ENCODE data around the gene SNORC.

SNORC gene

GRCh38 chr2:232852676-232853075 lies 17.4 kb upstream of the SNORC start:
- in situ Hi-C loops (cut with MboI; ENCODE audit: low pct_unique_long_range_greater_than_20kb, low sequenced_read_pairs, unreplicated experiment): loop anchor here (25.0 kb wide), 2 partner anchors 185 to 410 kb away; partner anchors contain the start of genes ATG16L1 and NEU2
- DNase-seq (ENCODE audit: low spot score): no peak
- no peak for TF ChIP-seq CTCF (IDR thresholded peaks at IDR 0.05; ENCODE audit: extremely low read depth, insufficient read depth, missing control alignments)

GRCh38 chr2:232854082-232854481 lies 16.0 kb upstream of the SNORC start:
- no peak for TF ChIP-seq CTCF (IDR thresholded peaks at IDR 0.05; ENCODE audit: extremely low read depth, insufficient read depth, missing control alignments)
- no peak for DNase-seq (ENCODE audit: low spot score)
- in situ Hi-C loops (cut with MboI; ENCODE audit: low pct_unique_long_range_greater_than_20kb, low sequenced_read_pairs, unreplicated experiment): loop anchor here (25.0 kb wide), 2 partner anchors 183 to 408 kb away; partner anchors contain the start of genes ATG16L1 and NEU2

DNA sequence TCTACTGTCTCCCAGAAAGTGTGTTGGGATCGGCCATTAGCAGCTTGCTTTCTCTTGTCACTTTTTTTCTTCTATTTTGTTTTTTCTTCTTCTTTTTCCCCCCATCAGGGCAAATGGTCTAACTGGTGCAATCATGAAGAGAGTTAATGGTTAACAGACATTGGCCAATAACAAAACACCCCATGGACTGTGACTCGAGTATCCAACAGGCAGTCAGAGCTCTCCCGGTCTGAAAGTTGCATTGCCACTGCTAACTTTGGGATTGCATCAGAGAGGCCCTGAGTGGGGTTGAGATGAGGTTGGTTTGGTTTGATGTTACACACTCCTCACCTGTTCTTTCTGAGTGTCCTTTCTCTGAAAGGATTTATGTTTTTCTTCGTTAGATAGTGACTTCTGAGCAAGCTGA lies 12.9 kb upstream of the SNORC start:
- TF ChIP-seq CTCF (IDR thresholded peaks at IDR 0.05; ENCODE audit: extremely low read depth, insufficient read depth, missing control alignments): no peak
- DNase-seq (ENCODE audit: low spot score): no peak
- in situ Hi-C loops (cut with MboI; ENCODE audit: low pct_unique_long_range_greater_than_20kb, low sequenced_read_pairs, unreplicated experiment): loop anchor here (25.0 kb wide), 2 partner anchors 180 to 405 kb away; partner anchors contain the start of genes ATG16L1 and NEU2

DNA sequence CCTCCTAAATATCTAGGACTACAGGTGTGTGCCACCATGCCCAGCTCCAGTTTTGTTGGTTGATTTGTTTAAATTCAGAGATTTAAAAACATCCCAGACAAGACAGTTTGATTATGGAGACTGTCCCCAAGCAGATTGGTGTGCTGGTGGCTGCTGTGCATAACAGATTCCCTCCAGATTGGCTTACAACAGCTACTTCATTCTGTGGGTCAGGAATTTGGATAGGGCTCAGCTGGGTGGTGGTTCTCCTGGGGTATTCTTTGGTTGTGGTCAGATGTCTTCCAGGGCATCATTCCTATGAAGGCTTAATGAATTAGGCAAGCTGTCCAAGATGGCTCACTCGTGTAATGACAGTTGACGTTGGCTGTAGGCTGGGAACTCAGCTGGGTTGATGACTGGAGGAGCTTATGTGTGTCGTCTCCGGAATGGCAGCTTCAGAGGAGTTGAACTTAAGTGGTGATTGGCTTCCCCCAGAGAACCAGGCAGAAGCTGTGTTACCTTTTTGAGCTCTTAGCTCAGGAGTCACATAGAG lies 10.6 kb upstream of the SNORC start:
- DNase-seq (ENCODE audit: low spot score): no peak
- no peak for TF ChIP-seq CTCF (IDR thresholded peaks at IDR 0.05; ENCODE audit: extremely low read depth, insufficient read depth, missing control alignments)
- in situ Hi-C loops (cut with MboI; ENCODE audit: low pct_unique_long_range_greater_than_20kb, low sequenced_read_pairs, unreplicated experiment): loop anchor here (25.0 kb wide), 2 partner anchors 178 to 403 kb away; partner anchors contain the start of genes ATG16L1 and NEU2

GRCh38 chr2:232860593-232861241 lies 9.3 kb upstream of the SNORC start:
- TF ChIP-seq CTCF (IDR thresholded peaks at IDR 0.05; ENCODE audit: extremely low read depth, insufficient read depth, missing control alignments): no peak
- in situ Hi-C loops (cut with MboI; ENCODE audit: low pct_unique_long_range_greater_than_20kb, low sequenced_read_pairs, unreplicated experiment): loop anchor here (25.0 kb wide), 2 partner anchors 177 to 402 kb away; partner anchors contain the start of genes ATG16L1 and NEU2
- DNase-seq (ENCODE audit: low spot score): no peak

DNA sequence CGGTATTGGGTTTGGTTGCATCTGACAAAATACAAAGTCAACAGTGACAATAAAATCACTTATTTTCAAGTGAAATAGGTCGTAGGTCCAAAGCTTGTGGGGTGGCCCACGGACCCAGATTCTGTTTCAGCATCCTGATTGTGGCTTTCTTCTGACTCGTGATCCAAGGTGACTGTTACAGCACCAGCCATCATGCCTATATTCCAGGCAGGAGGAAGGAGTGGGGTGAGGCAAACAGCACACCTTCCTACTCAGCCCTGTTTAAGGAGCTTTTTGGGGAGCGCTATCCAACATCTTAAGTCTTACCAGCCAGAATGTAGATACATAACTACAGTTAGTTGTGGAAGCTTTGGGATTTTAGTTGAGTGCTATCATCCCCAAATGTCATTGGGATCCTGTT lies 8.7 kb upstream of the SNORC start:
- no peak for TF ChIP-seq CTCF (IDR thresholded peaks at IDR 0.05; ENCODE audit: extremely low read depth, insufficient read depth, missing control alignments)
- in situ Hi-C loops (cut with MboI; ENCODE audit: low pct_unique_long_range_greater_than_20kb, low sequenced_read_pairs, unreplicated experiment): loop anchor here (25.0 kb wide), 2 partner anchors 176 to 401 kb away; partner anchors contain the start of genes ATG16L1 and NEU2
- no peak for DNase-seq (ENCODE audit: low spot score)
